ENCODE results near the gene EIF4E3. TPM values are rescaled to one million over a fixed set of nuclear protein-coding genes. Genes with fewer than 3 reads are reported as not detected.

Gene EIF4E3
- polyA plus RNA-seq, 2 of the 4 experiments (the other 2 are of a cell fraction) = 2.3 to 5.5 TPM

DNA sequence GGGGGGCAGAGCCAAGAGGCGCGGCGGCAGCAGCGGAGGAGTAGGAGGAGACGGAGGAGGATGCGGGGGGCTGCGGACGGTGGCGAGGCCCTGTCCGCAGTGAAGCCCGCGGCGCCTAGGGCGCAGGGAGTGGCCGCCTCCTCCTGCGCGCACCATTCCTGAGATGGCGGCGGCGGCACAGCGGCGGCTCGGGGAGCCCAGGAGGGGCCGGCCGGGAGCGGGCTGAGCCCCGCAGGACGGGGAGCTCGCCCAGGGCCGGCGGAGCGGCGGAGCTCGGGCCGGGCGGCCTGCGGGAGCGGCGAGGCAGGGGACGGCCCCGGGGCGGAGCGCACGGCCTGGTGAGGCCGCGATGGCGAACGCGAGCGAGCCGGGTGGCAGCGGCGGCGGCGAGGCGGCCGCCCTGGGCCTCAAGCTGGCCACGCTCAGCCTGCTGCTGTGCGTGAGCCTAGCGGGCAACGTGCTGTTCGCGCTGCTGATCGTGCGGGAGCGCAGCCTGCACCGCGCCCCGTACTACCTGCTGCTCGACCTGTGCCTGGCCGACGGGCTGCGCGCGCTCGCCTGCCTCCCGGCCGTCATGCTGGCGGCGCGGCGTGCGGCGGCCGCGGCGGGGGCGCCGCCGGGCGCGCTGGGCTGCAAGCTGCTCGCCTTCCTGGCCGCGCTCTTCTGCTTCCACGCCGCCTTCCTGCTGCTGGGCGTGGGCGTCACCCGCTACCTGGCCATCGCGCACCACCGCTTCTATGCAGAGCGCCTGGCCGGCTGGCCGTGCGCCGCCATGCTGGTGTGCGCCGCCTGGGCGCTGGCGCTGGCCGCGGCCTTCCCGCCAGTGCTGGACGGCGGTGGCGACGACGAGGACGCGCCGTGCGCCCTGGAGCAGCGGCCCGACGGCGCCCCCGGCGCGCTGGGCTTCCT lies 28.8 kb upstream of the EIF4E3 start, which contains the start of gene GPR27:
GPR27 (plus strand) TSS at position 155 of the 909 bp plus-strand sequence; CDS start at position 350, 195 bp downstream.
- Histone ChIP-seq H3K9me3 (no peaks in the 10 kb centered on the region), H3K4me1 (no peaks in the 10 kb centered on the region), H3K27ac (peak within 1 kb of the TSS; percentile 67 to 93), H3K4me3 (peak within 1 kb of the TSS; percentile 57), H3K4me2 (peak within 1 kb of the TSS; percentile 91)
- DNase-seq (ENCODE audit: low read depth in 1 of 2, low spot score in 1 of 2) (peak; percentile 7 to 59), ATAC-seq (peak; percentile 76), FAIRE-seq (no peak)
- CTCF ChIA-PET = interaction anchor here (0.6 to 2.0 kb wide), 3 partner anchors 25 to 1356 kb away, joined by 3 to 8 read pairs (median 4); no protein-coding TSS in a partner anchor
- TF ChIP-seq SREBF2 (IDR thresholded peaks at IDR 0.05) (no peak), POLR2A (IDR thresholded peaks at IDR 0.05; ENCODE audit: low read length) (peak; percentile 16), MAZ (IDR thresholded peaks at IDR 0.05; ENCODE audit: borderline replicate concordance, low read depth, low read length) (no peak), EP300 (IDR thresholded peaks at IDR 0.05) (no peak), ZFP36 (IDR thresholded peaks at IDR 0.05; ENCODE audit: borderline replicate concordance, partially characterized antibody) (no peak), MAX (IDR thresholded peaks at IDR 0.05) (peak; percentile 49; the same call in 1 of the 2 replicates), FOSB (CRISPR knock-in tag; IDR thresholded peaks at IDR 0.05) (no peak)
- POLR2A ChIA-PET = no interaction called here
- WGBS (ENCODE audit: missing lambda C conversion rate) = 33% methylated on average over 12 of the region's 131 CpGs

GRCh38 chr3:71752831-71753700 lies 27.9 kb upstream of the EIF4E3 start:
- DNase-seq (ENCODE audit: low read depth in 1 of 2, low spot score in 1 of 2) = no peak
- ChIA-PET POLR2A (no interaction called here), CTCF (interaction anchor here (0.7 to 2.0 kb wide), 2 partner anchors 24 to 137 kb away, joined by 3 to 8 read pairs; no protein-coding TSS in a partner anchor)
- no peak for FAIRE-seq
- H3K4me3 ChIP-seq = peak overlapping the region; percentile 57
- no peaks in the 10 kb centered on the region for H3K9me3 ChIP-seq
- H3K4me1 ChIP-seq = no peaks in the 10 kb centered on the region
- 0 out of 6 replicates have a peak, but pooled peaks of 1 of the 2 experiments have one; percentile 17 for ATAC-seq
- 44% methylated on average over 23 of the region's 68 CpGs for WGBS (ENCODE audit: missing lambda C conversion rate)
- peak overlapping the region; percentile 67 to 93; a peak in 5 of 6 replicates for H3K27ac ChIP-seq
- no peak for TF ChIP-seq FOSB (CRISPR knock-in tag; IDR thresholded peaks at IDR 0.05)
- TF ChIP-seq EP300 (IDR thresholded peaks at IDR 0.05) = no peak
- peak overlapping the region; percentile 91 for H3K4me2 ChIP-seq

DNA sequence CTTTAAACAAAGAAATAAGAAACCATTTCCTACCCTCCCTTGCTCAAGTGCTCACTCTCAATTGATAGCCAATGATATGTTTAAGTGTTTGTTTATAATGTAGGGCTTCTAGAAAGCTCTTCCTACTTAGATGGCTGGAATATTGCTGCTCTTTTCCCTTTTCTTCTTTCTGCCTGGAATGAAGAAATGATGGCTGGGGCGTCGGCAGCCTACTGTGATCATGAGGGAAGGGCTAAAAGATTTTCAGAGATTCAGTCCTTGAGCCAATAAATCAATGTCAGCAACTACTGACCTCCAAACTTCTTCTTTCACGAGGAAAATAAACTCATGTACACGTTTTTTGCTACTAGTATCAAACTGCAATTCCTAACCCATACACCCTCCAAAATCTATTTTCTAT lies 26.4 kb upstream of the EIF4E3 start:
- no peak overlapping the region for H3K4me3 ChIP-seq
- TF ChIP-seq EHMT2 (IDR thresholded peaks at IDR 0.05; ENCODE audit: low read depth) (no peak), MAFK (IDR thresholded peaks at IDR 0.05; ENCODE audit: partially characterized antibody) (no peak), NR3C1 (IDR thresholded peaks at IDR 0.05) (no peak), KDM1A (IDR thresholded peaks at IDR 0.05; ENCODE audit: low read depth) (no peak), RNF2 (IDR thresholded peaks at IDR 0.05; ENCODE audit: borderline replicate concordance, low read depth) (no peak), TP53 (CRISPR knock-in tag; IDR thresholded peaks at IDR 0.05) (no peak), FOSL2 (IDR thresholded peaks at IDR 0.05) (no peak), FOSL2 (CRISPR knock-in tag; IDR thresholded peaks at IDR 0.05) (no peak), POLR2AphosphoS2 (conservative IDR thresholded peaks at IDR 0.05; ENCODE audit: low read length) (no peak), CHD4 (IDR thresholded peaks at IDR 0.05; ENCODE audit: borderline replicate concordance) (no peak), NFE2L2 (conservative IDR thresholded peaks at IDR 0.05; ENCODE audit: low read length) (no peak), KDM5A (IDR thresholded peaks at IDR 0.05) (no peak), SMC3 (IDR thresholded peaks at IDR 0.05) (no peak)
- TF ChIP-seq, protein P1, sequence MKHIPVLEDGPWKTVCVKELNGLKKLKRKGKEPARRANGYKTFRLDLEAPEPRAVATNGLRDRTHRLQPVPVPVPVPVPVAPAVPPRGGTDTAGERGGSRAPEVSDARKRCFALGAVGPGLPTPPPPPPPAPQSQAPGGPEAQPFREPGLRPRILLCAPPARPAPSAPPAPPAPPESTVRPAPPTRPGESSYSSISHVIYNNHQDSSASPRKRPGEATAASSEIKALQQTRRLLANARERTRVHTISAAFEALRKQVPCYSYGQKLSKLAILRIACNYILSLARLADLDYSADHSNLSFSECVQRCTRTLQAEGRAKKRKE (CRISPR knock-in tag; IDR thresholded peaks at IDR 0.05; ENCODE audit: low read depth) = no peak
- POLR2A ChIA-PET = no interaction called here
- H3K4me2 ChIP-seq = no peak overlapping the region
- no peak overlapping the region for H3K27ac ChIP-seq
- no peaks in the 10 kb centered on the region for H3K9me3 ChIP-seq
- FAIRE-seq (no peak), ATAC-seq (no peak), DNase-seq (ENCODE audit: low read depth in 1 of 2, low spot score in 1 of 2) (no peak)
- CTCF ChIA-PET = no interaction called here
- WGBS (ENCODE audit: missing lambda C conversion rate) = 52% methylated on average over 4 of the region's 4 CpGs
- no peaks in the 10 kb centered on the region for H3K4me1 ChIP-seq

All from A549 (cell line).